Erythroblast (primary cell): Measurements from ENCODE around the gene RDH12.

ENCODE experiments used
- GATA1 ChIP-seq: IDR thresholded peaks from 2 replicates; pipeline ENCODE4 v1.6.1; 2011; ENCODE audit warnings: low read depth, mild to moderate bottlenecking, control low read depth, low read length, moderate library complexity
- POLR2A ChIP-seq: IDR thresholded peaks from 2 replicates; pipeline ENCODE4 v1.6.1; 2011; ENCODE audit warnings: mild to moderate bottlenecking, low read length

DNA sequence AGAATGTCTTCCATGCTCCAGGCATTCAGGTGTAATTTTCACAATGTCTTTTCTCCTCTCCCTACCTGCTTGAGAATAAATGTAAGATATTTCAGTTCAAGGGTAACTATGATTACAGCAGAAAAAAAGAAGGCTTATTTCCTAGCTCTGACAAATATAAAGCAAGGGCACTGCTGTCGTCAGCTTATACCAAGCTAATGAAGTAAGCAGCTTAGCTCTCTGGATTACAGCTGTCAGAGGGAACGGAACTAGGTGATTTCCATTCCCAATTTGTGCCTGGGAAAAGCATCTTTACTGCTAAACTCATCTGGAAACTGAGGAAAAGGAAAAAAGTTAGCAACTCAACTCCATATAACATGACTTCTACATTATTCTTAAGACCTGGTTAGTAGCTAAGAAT, 58.2 kb downstream of the RDH12 start:
- TF ChIP-seq POLR2A (no peak), GATA1 (no peak)
